Stomach (tissue), 9 donors: ENCODE data around the gene DTD1. TPM values are rescaled to one million over a fixed set of nuclear protein-coding genes. Genes with fewer than 3 reads are reported as not detected.
A peak's percentile ranks its signal among the peaks of the same experiment; 100 is the strongest.

ENCODE experiments used
- DNase-seq, 2 donors: peaks; one replicate each; pipeline versions ENCODE4 v3.0.0 to v3.0.0-alpha.2; 2013 to 2019
- H3K27ac ChIP-seq, 5 donors: fragments of 200-600 bp in 4 of 5; sonication (generic) in 4 of 5; one replicate each; pipeline ENCODE4 v1.5.1; 2013 to 2019; ENCODE audit warnings: mild to moderate bottlenecking in 1 of 5, moderate library complexity in 1 of 5
- H3K27me3 ChIP-seq, 3 donors: fragments of 200-600 bp; sonication (generic); one replicate each; pipeline ENCODE4 v1.5.1; 2017 to 2019; ENCODE audit warnings: mixed run types in 1 of 3
- H3K36me3 ChIP-seq, 4 donors: fragments of 200-600 bp; sonication (generic); 1 replicate in 3 of 4; 2 replicates in 1 of 4; pipeline ENCODE4 v1.5.1; 2016 to 2019
- H3K4me1 ChIP-seq, 4 donors: fragments of 200-600 bp; sonication (generic); one replicate each; pipeline ENCODE4 v1.5.1; 2016 to 2019
- H3K4me3 ChIP-seq, 4 donors: fragments of 200-600 bp; sonication (generic) in 3 of 4; one replicate each; pipeline ENCODE4 v1.5.1; 2016 to 2019; ENCODE audit warnings: mild to moderate bottlenecking in 1 of 4
- H3K9me3 ChIP-seq, 4 donors: fragments of 200-600 bp; sonication (generic); one replicate each; pipeline ENCODE4 v1.5.1; 2016 to 2019
- CTCF ChIP-seq, 7 experiments: fragments of 450-650 bp in 4 of 7; fragments of 200-600 bp in 3 of 7; sonication (generic) in 3 of 7; IDR thresholded peaks; one replicate each; pipeline ENCODE4 v1.5.1; 2016 to 2019; ENCODE audit warnings: antibody characterized with exemption in 7 of 7, control low read depth in 2 of 7, mild to moderate bottlenecking in 1 of 7
- EP300 ChIP-seq: sonication (generic); formaldehyde crosslinking; IDR thresholded peaks from one replicate; pipeline ENCODE4 v1.6.1; 2017; ENCODE audit warnings: antibody characterized with exemption
- POLR2A ChIP-seq, 4 donors: fragments of 450-650 bp; IDR thresholded peaks; one replicate each; pipeline ENCODE4 v1.6.1; 2016; ENCODE audit warnings: antibody characterized with exemption in 4 of 4, control low read depth in 2 of 4, mild to moderate bottlenecking in 1 of 4, moderate library complexity in 1 of 4
- POLR2AphosphoS5 ChIP-seq, 3 donors: sonication (generic); formaldehyde crosslinking; IDR thresholded peaks; one replicate each; pipeline ENCODE4 v1.6.1; 2016; ENCODE audit warnings: antibody characterized with exemption in 3 of 3
- WGBS, 5 donors: extraction: QIAGEN DNeasy Blood & Tissue Kit in 3 of 5; methylation state at CpG; one replicate each; pipeline versions ENCODE4 v1.1.5 to v1.1.7; 2013 to 2018; 5-methylcytosine and 5-hydroxymethylcytosine counted together
- intact Hi-C: fragments of 100-400 bp; cut with DNase I; formaldehyde crosslinking; loops from one replicate; pipeline ENCODE4 v1.15.1; 2023; ENCODE audit warnings: low total_unique reads
- polyA plus RNA-seq, 3 donors: library from polyadenylated mRNA; stranded (reverse); fragments of 200-250 nt; gene quantifications; one replicate each; pipeline ENCODE4 v1.2.3, GENCODE V29; 2013
- total RNA-seq, 5 donors: library from RNA; depleted of rRNA; stranded (reverse); fragments of >200 nt; gene quantifications; one replicate each; pipeline versions ENCODE4 v1.1.0 to v1.2.3, GENCODE V29; 2014 to 2016
- donor health status: healthy with polysubstance abuse.
- donor health status: Bipolar disorder and iron deficiency.
- donor health status: healthy.

DTD1 gene
- total and polyA plus RNA-seq, 8 donors: 4.5 to 30.4 (median 15.7) TPM; not detected in 1

GRCh38 chr20:18632196-18632789 lies 44.4 kb downstream of the DTD1 start:
- H3K4me1 ChIP-seq: peaks cover 0 to 13% (median 3%) of the 10 kb centered on the region in 4 donors
- intact Hi-C loops: no loop called here
- peaks cover 0 to 29% (median 19%) of the 10 kb centered on the region in 4 donors for H3K36me3 ChIP-seq
- WGBS, 5 donors: 17 to 21% (median 19%) methylated on average over 7 of the region's 7 CpGs
- H3K27ac ChIP-seq: no peak overlapping the region
- peak; percentile 73 to 89 for DNase-seq
- no peaks in the 10 kb centered on the region for H3K27me3 ChIP-seq
- H3K9me3 ChIP-seq: no peaks in the 10 kb centered on the region
- H3K4me3 ChIP-seq: no peak overlapping the region
- peak in 1 of 3 donors; percentile 24 for TF ChIP-seq POLR2AphosphoS5 (IDR thresholded peaks at IDR 0.05)
- TF ChIP-seq POLR2A (IDR thresholded peaks at IDR 0.05): no peak
- TF ChIP-seq CTCF (IDR thresholded peaks at IDR 0.05): peak in 5 of 7 experiments; percentile 80 to 84 (median 82)

GRCh38 chr20:18633411-18633810 lies 45.6 kb downstream of the DTD1 start:
- intact Hi-C loops: no loop called here
- Histone ChIP-seq H3K36me3 (peaks cover 0 to 24% (median 14%) of the 10 kb centered on the region in 4 donors), H3K27ac (no peak overlapping the region), H3K27me3 (no peaks in the 10 kb centered on the region), H3K4me1 (peaks cover 0 to 13% (median 3%) of the 10 kb centered on the region in 4 donors), H3K4me3 (no peak overlapping the region), H3K9me3 (no peaks in the 10 kb centered on the region)
- DNase-seq: no peak
- WGBS, 5 donors: 81 to 93% (median 90%) methylated on average over 2 of the region's 2 CpGs
- TF ChIP-seq POLR2AphosphoS5 (IDR thresholded peaks at IDR 0.05) (no peak), POLR2A (IDR thresholded peaks at IDR 0.05) (no peak), EP300 (no peak), CTCF (IDR thresholded peaks at IDR 0.05) (no peak)

- Histone ChIP-seq H3K27ac (no peak overlapping the region), H3K4me1 (peaks cover 0 to 13% (median 3%) of the 10 kb centered on the region in 4 donors), H3K27me3 (no peaks in the 10 kb centered on the region), H3K36me3 (peaks cover 0 to 17% (median 11%) of the 10 kb centered on the region in 4 donors), H3K9me3 (no peaks in the 10 kb centered on the region), H3K4me3 (no peak overlapping the region)
- intact Hi-C loops: no loop called here
- no peak for DNase-seq
- 76 to 90% (median 81%) methylated on average over 5 of the region's 5 CpGs for WGBS, 5 donors
- TF ChIP-seq EP300: no peak
- TF ChIP-seq POLR2A (IDR thresholded peaks at IDR 0.05): no peak
- no peak for TF ChIP-seq POLR2AphosphoS5 (IDR thresholded peaks at IDR 0.05)
Observed at GRCh38 chr20:18634501-18634900, 46.6 kb downstream of the DTD1 start.

GRCh38 chr20:18635380-18635779 lies 47.5 kb downstream of the DTD1 start:
- Histone ChIP-seq H3K4me1 (peaks cover 0 to 13% (median 3%) of the 10 kb centered on the region in 4 donors), H3K27ac (no peak overlapping the region), H3K27me3 (no peaks in the 10 kb centered on the region), H3K4me3 (no peak overlapping the region), H3K36me3 (peaks cover 0 to 11% (median 9%) of the 10 kb centered on the region in 4 donors), H3K9me3 (no peaks in the 10 kb centered on the region)
- WGBS, 5 donors: 95 to 100% (median 100%) methylated on average over 1 of the region's 1 CpG
- TF ChIP-seq POLR2AphosphoS5 (IDR thresholded peaks at IDR 0.05): no peak
- no peak for TF ChIP-seq EP300
- TF ChIP-seq POLR2A (IDR thresholded peaks at IDR 0.05): no peak
- no peak for TF ChIP-seq CTCF (IDR thresholded peaks at IDR 0.05)
- DNase-seq: no peak
- intact Hi-C loops: no loop called here

GRCh38 chr20:18637224-18637623 lies 49.4 kb downstream of the DTD1 start:
- Histone ChIP-seq H3K4me3 (no peak overlapping the region), H3K9me3 (no peaks in the 10 kb centered on the region), H3K36me3 (no peaks in the 10 kb centered on the region), H3K27me3 (no peaks in the 10 kb centered on the region), H3K27ac (no peak overlapping the region), H3K4me1 (peaks cover 0 to 13% (median 3%) of the 10 kb centered on the region in 4 donors)
- no peak for DNase-seq
- intact Hi-C loops: no loop called here
- WGBS, 5 donors: 89 to 95% (median 91%) methylated on average over 5 of the region's 5 CpGs
- TF ChIP-seq CTCF (IDR thresholded peaks at IDR 0.05) (no peak), POLR2A (IDR thresholded peaks at IDR 0.05) (no peak), EP300 (no peak), POLR2AphosphoS5 (IDR thresholded peaks at IDR 0.05) (no peak)
